ENCODE results near the gene CCDC170.

The CCDC170 gene

GRCh38 chr6:151647976-151648639 lies 154.3 kb downstream of the CCDC170 start:
- no peak overlapping the region for H3K27ac ChIP-seq (ENCODE audit: low read length)
- no peaks in the 10 kb centered on the region for H3K9me3 ChIP-seq (ENCODE audit: insufficient read depth, low read length, severe bottlenecking)
- H4K20me1 ChIP-seq (ENCODE audit: insufficient read depth, low read length): no peaks in the 10 kb centered on the region
- H3K79me2 ChIP-seq (ENCODE audit: insufficient read depth, low read length): no peaks in the 10 kb centered on the region
- no peak overlapping the region for H2AFZ ChIP-seq (ENCODE audit: low read depth, low read length)
- peak; percentile 39 for DNase-seq
- no peak overlapping the region for H3K4me3 ChIP-seq (ENCODE audit: low read depth in 1 of 2, low read length in 2 of 2)
- no peaks in the 10 kb centered on the region for H3K36me3 ChIP-seq (ENCODE audit: insufficient read depth, low read length)
- H3K9ac ChIP-seq (ENCODE audit: low read depth, low read length): no peak overlapping the region
- H3K4me2 ChIP-seq (ENCODE audit: insufficient read depth, low read length): no peak overlapping the region
- no peak for TF ChIP-seq EZH2 (IDR thresholded peaks at IDR 0.05; ENCODE audit: borderline replicate concordance, low read depth, low read length, severe bottlenecking)
- peak; percentile 54 for TF ChIP-seq CTCF (IDR thresholded peaks at IDR 0.05; ENCODE audit: borderline replicate concordance, extremely low read depth, low read length, poor library complexity, severe bottlenecking)
- ATAC-seq (ENCODE audit: insufficient read depth, low read depth): peak; percentile 44; the same call in 2 of the 3 replicates
- no peaks in the 10 kb centered on the region for H3K27me3 ChIP-seq (ENCODE audit: insufficient read depth, low read length, poor library complexity)
- H3K4me1 ChIP-seq (ENCODE audit: insufficient read depth, low read length): no peaks in the 10 kb centered on the region

GRCh38 chr6:151649835-151650234 lies 156.0 kb downstream of the CCDC170 start:
- ATAC-seq (ENCODE audit: insufficient read depth, low read depth) (no peak), DNase-seq (no peak)
- no peaks in the 10 kb centered on the region for H3K36me3 ChIP-seq (ENCODE audit: insufficient read depth, low read length)
- H3K9me3 ChIP-seq (ENCODE audit: insufficient read depth, low read length, severe bottlenecking): no peaks in the 10 kb centered on the region
- H3K9ac ChIP-seq (ENCODE audit: low read depth, low read length): no peak overlapping the region
- no peak overlapping the region for H2AFZ ChIP-seq (ENCODE audit: low read depth, low read length)
- H3K79me2 ChIP-seq (ENCODE audit: insufficient read depth, low read length): no peaks in the 10 kb centered on the region
- no peaks in the 10 kb centered on the region for H3K4me1 ChIP-seq (ENCODE audit: insufficient read depth, low read length)
- no peak overlapping the region for H3K4me2 ChIP-seq (ENCODE audit: insufficient read depth, low read length)
- TF ChIP-seq CTCF (IDR thresholded peaks at IDR 0.05; ENCODE audit: borderline replicate concordance, extremely low read depth, low read length, poor library complexity, severe bottlenecking) (no peak), EZH2 (IDR thresholded peaks at IDR 0.05; ENCODE audit: borderline replicate concordance, low read depth, low read length, severe bottlenecking) (no peak)
- no peak overlapping the region for H3K4me3 ChIP-seq (ENCODE audit: low read depth in 1 of 2, low read length in 2 of 2)
- H3K27ac ChIP-seq (ENCODE audit: low read length): no peak overlapping the region
- no peaks in the 10 kb centered on the region for H3K27me3 ChIP-seq (ENCODE audit: insufficient read depth, low read length, poor library complexity)
- no peaks in the 10 kb centered on the region for H4K20me1 ChIP-seq (ENCODE audit: insufficient read depth, low read length)

GRCh38 chr6:151651639-151652038 lies 157.8 kb downstream of the CCDC170 start:
- DNase-seq: no peak
- Histone ChIP-seq H3K4me2 (ENCODE audit: insufficient read depth, low read length) (no peak overlapping the region), H3K4me1 (ENCODE audit: insufficient read depth, low read length) (no peaks in the 10 kb centered on the region), H3K9me3 (ENCODE audit: insufficient read depth, low read length, severe bottlenecking) (no peaks in the 10 kb centered on the region), H3K27ac (ENCODE audit: low read length) (no peak overlapping the region), H3K4me3 (ENCODE audit: low read depth in 1 of 2, low read length in 2 of 2) (no peak overlapping the region), H3K79me2 (ENCODE audit: insufficient read depth, low read length) (no peaks in the 10 kb centered on the region), H2AFZ (ENCODE audit: low read depth, low read length) (no peak overlapping the region), H3K27me3 (ENCODE audit: insufficient read depth, low read length, poor library complexity) (no peaks in the 10 kb centered on the region), H3K9ac (ENCODE audit: low read depth, low read length) (no peak overlapping the region), H4K20me1 (ENCODE audit: insufficient read depth, low read length) (no peaks in the 10 kb centered on the region), H3K36me3 (ENCODE audit: insufficient read depth, low read length) (no peaks in the 10 kb centered on the region)
- no peak for TF ChIP-seq EZH2 (IDR thresholded peaks at IDR 0.05; ENCODE audit: borderline replicate concordance, low read depth, low read length, severe bottlenecking)
- no peak for TF ChIP-seq CTCF (IDR thresholded peaks at IDR 0.05; ENCODE audit: borderline replicate concordance, extremely low read depth, low read length, poor library complexity, severe bottlenecking)
- ATAC-seq (ENCODE audit: insufficient read depth, low read depth): no peak
